ACC112 (cell line): ENCODE data around the gene NSA2.
A peak's percentile ranks its signal among the peaks of the same experiment; 100 is the strongest.
"Not testable (repeated sequence)": the region's sequence is repeated elsewhere in the genome, so short reads cannot be mapped to it uniquely, and the experiment has no call there.

Source experiments
- H2AFZ ChIP-seq: fragments of 200-600 bp; sonication (generic); one replicate; pipeline ENCODE4 v1.6.0; 2017; ENCODE audit warnings: antibody characterized with exemption, low read length; ENCODE audit not compliant: unreplicated experiment
- H3K27ac ChIP-seq: fragments of 200-600 bp; sonication (generic); 2 replicates; pipeline ENCODE4 v1.5.1; 2014; ENCODE audit warnings: low read depth, mild to moderate bottlenecking, antibody characterized with exemption, low read length, moderate library complexity
- H3K27me3 ChIP-seq: fragments of 200-600 bp; sonication (generic); 2 replicates; pipeline ENCODE4 v1.6.1; 2014; ENCODE audit warnings: mild to moderate bottlenecking, antibody characterized with exemption, low read length, moderate library complexity, mixed read lengths; ENCODE audit not compliant: insufficient read depth
- H3K36me3 ChIP-seq: fragments of 200-600 bp; sonication (generic); 2 replicates; pipeline ENCODE4 v1.6.1; 2016; ENCODE audit warnings: mild to moderate bottlenecking, antibody characterized with exemption, low read length, moderate library complexity, mixed read lengths; ENCODE audit not compliant: insufficient read depth
- H3K4me1 ChIP-seq: fragments of 200-600 bp; sonication (generic); one replicate; pipeline ENCODE4 v1.6.1; 2016; ENCODE audit warnings: low read length, mixed read lengths; ENCODE audit not compliant: insufficient read depth, unreplicated experiment, control insufficient read depth
- H3K4me3 ChIP-seq: fragments of 200-600 bp; sonication (generic); 2 replicates; pipeline ENCODE4 v1.5.1; 2014; ENCODE audit warnings: mild to moderate bottlenecking, low read depth, low read length
- H3K79me2 ChIP-seq: fragments of 200-600 bp; sonication (generic); one replicate; pipeline ENCODE4 v1.6.0; 2016; ENCODE audit warnings: low read length; ENCODE audit not compliant: control insufficient read depth, unreplicated experiment, insufficient read depth

NSA2 gene

DNA sequence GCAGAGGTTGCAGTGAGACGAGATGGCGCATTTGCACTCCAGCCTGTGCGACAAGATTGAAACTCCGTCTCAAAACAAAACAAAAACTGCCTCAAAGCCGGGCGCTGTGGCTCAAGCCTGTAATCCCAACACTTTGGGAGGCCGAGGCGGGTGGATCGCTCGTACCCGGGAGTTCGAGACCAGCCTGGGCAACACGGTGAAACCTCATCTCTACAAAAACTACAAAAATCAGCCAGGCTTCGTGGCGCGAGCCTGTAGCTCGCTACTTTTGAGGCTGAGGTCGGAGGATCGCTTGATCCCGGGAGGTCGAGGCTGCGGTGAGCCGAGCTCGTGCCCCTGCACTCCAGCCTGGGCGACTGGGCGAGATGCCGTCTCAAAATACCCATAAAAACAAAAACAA, 1.1 kb upstream of the NSA2 start:
- no peak overlapping the region for H3K27ac ChIP-seq
- H3K27me3 ChIP-seq: no peaks in the 10 kb centered on the region
- peaks cover 48% of the 10 kb centered on the region for H3K79me2 ChIP-seq
- peak overlapping the region; percentile 93 for H3K4me3 ChIP-seq
- H2AFZ ChIP-seq: no peak overlapping the region
- H3K36me3 ChIP-seq: no peaks in the 10 kb centered on the region; the same call in 1 of the 2 replicates
- peaks cover 51% of the 10 kb centered on the region for H3K4me1 ChIP-seq

DNA sequence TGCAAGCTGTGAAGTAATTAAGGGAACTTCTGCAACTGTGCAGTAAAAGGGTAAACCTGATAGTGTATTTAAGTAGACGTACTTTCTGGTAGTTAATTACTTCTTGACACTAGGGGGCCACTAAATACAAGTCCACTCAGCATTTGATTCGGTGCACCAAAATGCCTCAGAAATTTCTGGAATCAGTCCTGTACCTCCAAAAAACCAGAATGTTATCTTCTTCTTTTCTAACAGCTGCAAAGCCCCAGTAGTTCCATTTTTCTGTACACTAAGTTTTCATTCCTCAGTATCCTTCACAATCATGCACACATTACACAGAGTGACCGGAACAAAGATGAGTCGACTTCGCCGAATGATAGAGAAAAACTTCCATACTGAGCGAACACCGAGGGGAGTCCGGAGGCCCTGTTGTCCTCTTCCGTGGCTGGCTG, 616 bp upstream of the NSA2 start:
- H3K27ac ChIP-seq: 0 out of 2 replicates have a peak overlapping the region, but pooled peaks have one; percentile 8
- peak overlapping the region; percentile 93 for H3K4me3 ChIP-seq
- peaks cover 48% of the 10 kb centered on the region for H3K79me2 ChIP-seq
- H3K36me3 ChIP-seq: no peaks in the 10 kb centered on the region; the same call in 1 of the 2 replicates
- no peaks in the 10 kb centered on the region for H3K27me3 ChIP-seq
- H2AFZ ChIP-seq: peak overlapping the region; percentile 91
- H3K4me1 ChIP-seq: peaks cover 47% of the 10 kb centered on the region

DNA sequence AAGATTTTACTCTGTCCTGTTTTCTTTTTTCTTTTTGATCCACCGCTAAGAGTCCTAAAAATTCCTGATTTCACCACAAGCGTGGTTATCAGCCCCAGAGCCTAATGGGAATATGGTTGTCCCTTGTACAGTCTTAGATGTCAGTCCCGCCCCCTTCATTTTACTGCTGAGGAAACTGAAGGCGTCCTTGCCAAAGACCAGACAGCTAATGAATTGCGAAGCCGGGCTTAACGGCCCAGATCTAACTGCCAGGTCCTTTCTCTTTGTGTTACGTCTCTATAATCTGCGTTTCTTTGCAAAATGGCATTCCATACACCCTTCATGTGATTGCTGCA, 497 bp downstream of the NSA2 start:
- H3K4me1 ChIP-seq: peaks cover 36% of the 10 kb centered on the region
- H2AFZ ChIP-seq: peak overlapping the region; percentile 98
- H3K4me3 ChIP-seq: peak overlapping the region; percentile 93
- no peaks in the 10 kb centered on the region for H3K27me3 ChIP-seq
- peaks cover 44% of the 10 kb centered on the region for H3K79me2 ChIP-seq
- peaks cover 2% of the 10 kb centered on the region for H3K36me3 ChIP-seq
- peak overlapping the region; percentile 51 for H3K27ac ChIP-seq

DNA sequence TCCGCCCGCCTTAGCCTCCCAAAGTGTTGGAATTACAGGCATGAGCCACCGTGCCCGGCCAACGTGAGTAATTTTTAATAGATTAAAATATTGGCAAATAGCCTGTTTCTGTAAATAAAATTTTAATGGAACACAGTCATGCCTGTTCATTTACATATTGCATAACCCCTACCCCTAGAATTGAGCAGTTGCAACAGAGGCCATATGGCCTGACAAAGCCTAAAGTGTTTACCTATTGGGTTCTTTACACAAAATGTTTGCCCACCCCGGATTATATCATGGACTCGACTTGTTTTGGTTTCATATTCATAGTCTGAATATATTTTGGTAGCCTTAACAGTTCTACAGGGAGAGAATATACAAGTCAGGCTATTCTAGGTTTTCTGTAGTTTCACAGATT, 5.3 kb downstream of the NSA2 start:
- H3K36me3 ChIP-seq: peaks cover 8% of the 10 kb centered on the region
- peaks cover 5% of the 10 kb centered on the region for H3K4me1 ChIP-seq
- H3K27ac ChIP-seq: no peak overlapping the region
- H3K79me2 ChIP-seq: peaks cover 13% of the 10 kb centered on the region
- H2AFZ ChIP-seq: no peak overlapping the region
- H3K27me3 ChIP-seq: no peaks in the 10 kb centered on the region
- no peak overlapping the region for H3K4me3 ChIP-seq

DNA sequence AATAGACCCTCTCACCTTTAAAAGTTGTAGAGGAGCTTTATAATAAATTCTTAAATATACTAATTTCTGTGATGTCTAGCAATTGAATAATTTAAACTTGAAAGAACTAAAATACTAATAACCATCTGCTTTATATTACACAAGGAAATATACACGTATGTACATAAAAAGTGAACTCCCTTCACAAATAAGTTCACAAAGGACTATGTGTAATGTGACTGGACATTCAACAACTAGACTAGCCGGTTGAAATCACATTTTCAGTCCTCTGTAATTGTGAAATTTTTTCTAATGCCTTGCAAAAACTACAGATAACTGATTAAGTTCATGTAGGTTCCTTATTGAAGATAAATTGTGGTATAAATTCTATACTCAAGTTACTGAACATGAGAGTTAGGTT, 11.6 kb downstream of the NSA2 start:
- Histone ChIP-seq H3K36me3 (peaks cover 6% of the 10 kb centered on the region), H2AFZ (no peak overlapping the region), H3K4me1 (no peaks in the 10 kb centered on the region), H3K27me3 (no peaks in the 10 kb centered on the region), H3K27ac (no peak overlapping the region), H3K4me3 (no peak overlapping the region), H3K79me2 (no peaks in the 10 kb centered on the region)

DNA sequence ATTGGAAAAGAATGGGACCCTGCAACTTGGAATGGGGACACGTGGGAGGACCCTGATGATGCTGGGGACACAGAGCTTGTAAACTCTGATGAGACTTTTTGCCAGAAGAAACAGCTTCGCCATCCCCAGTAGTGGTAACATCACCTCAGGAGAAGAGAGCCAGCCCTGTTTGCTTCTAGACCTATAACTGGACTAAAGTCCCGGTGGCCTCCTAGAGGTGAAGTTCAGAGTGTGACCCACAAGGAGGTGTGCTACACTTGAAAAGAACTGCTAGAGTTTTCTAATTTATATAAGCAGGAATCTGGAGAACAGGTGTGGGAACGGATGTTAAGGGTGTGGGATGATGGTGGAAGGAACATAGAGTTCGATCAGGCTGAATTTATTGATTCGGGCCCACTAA, 19.8 kb downstream of the NSA2 start:
- H3K4me1 ChIP-seq: no peaks in the 10 kb centered on the region
- no peak overlapping the region for H2AFZ ChIP-seq
- no peak overlapping the region for H3K4me3 ChIP-seq
- H3K27ac ChIP-seq: no peak overlapping the region
- H3K27me3 ChIP-seq: no peaks in the 10 kb centered on the region
- H3K36me3 ChIP-seq: no peaks in the 10 kb centered on the region
- no peaks in the 10 kb centered on the region for H3K79me2 ChIP-seq

DNA sequence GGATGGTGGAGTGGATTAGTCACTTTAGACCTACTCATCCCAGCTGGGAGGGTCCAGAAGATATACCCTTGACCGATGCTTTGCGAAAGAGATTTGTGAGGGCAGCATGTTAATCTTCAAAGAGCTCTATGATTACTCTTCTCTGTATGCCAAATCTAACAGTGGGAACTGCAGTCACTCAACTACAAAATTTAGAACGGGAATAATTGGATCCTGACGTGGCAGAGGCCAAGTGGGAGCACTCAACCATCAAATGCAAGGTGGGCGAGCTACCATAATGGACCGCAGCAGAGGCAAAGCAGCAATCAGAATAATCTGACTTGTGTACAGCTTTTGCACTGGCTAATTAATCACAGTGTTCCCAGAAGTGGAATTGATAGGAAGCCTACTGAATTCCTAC, 20.4 kb downstream of the NSA2 start:
- Histone ChIP-seq H2AFZ (no peak overlapping the region), H3K4me1 (no peaks in the 10 kb centered on the region), H3K36me3 (no peaks in the 10 kb centered on the region), H3K27me3 (no peaks in the 10 kb centered on the region), H3K27ac (no peak overlapping the region), H3K79me2 (no peaks in the 10 kb centered on the region), H3K4me3 (no peak overlapping the region)

DNA sequence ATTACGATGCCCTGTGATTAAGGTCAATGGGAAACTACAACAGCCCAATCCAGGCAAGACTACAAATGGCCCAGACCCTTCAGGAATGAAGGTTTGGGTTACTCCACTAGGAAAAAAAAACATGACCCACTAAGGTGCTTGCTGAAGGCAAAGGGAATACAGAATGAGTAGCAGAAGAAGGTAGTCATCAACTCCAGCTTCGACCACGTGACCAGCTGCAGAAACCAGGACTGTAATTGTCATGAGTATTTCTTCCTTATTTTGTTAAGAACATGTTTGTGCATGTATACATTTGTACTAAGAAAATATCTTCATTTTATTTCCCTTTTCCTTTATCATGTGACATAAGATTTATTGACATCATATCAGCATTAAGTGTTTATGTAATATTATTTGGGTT, 24.6 kb downstream of the NSA2 start:
- not testable (repeated sequence) for H3K36me3 ChIP-seq, H3K4me3 ChIP-seq, H2AFZ ChIP-seq, H3K27me3 ChIP-seq, H3K4me1 ChIP-seq, H3K27ac ChIP-seq, H3K79me2 ChIP-seq

DNA sequence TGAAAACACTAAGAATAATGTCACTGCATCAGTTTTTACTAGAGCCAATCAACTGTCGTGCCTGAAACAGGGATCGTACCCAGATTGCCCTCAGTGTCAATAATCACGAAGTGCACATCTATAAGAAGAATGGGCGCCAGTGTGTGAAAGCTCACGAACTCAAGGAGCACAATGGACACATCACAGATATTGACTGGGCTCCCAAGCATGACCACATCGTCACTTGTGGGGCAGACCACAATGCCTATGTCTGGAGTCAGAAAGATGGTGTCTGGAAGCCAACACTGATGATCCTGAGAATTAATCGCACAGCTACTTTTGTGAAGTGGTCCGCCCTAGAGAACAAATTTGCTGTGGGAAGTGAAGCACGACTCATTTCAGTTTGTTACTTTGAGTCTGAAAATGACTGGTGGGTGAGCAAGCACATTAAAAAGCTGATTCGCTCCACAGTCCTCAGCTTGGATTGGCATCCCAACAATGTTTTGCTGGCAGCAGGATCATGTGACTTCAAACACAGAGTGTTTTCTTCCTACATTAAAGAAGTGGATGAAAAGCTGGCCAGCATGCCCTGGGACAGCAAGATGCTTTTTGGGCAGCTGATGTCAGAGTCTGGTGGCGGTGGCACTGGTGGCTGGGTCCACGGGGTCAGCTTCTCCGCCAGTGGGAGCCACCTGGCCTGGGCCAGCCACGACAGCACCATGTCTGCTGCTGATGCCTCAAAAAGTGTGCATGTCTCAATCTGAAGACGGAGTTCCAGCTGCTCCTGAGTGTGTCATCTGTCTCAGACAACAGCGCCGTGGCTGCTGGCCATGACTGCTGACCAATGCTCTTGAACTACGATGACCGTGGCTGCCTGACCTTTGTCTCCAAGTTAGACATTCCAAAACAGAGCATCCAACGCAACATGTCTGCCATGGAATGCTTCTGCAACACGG, 32.2 kb downstream of the NSA2 start:
- Histone ChIP-seq H3K27ac (no peak overlapping the region), H2AFZ (no peak overlapping the region), H3K36me3 (no peaks in the 10 kb centered on the region), H3K79me2 (no peaks in the 10 kb centered on the region), H3K4me1 (peaks cover 9% of the 10 kb centered on the region), H3K4me3 (no peak overlapping the region), H3K27me3 (no peaks in the 10 kb centered on the region)

DNA sequence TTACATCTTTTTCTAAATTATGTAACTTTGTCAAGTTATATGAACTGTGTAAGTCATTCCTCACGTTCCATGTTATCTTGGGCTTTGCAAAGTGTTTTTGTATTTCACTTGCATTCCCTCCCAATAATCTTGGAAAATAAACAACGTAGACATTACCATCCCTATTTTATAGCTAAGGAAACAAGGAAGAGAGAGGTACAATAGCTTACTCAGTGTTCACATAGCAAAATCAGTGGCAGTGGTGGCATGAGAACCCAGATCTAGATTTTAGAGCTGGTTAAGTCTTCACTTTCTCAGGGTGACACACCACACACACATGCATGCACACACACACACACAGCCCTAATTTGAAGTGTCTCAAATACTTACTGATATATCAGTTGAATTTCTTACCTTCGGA, 34.1 kb downstream of the NSA2 start:
- H3K4me1 ChIP-seq: peaks cover 9% of the 10 kb centered on the region
- H3K27me3 ChIP-seq: no peaks in the 10 kb centered on the region
- H3K4me3 ChIP-seq: no peak overlapping the region
- no peaks in the 10 kb centered on the region for H3K79me2 ChIP-seq
- H3K27ac ChIP-seq: no peak overlapping the region
- H2AFZ ChIP-seq: no peak overlapping the region
- H3K36me3 ChIP-seq: no peaks in the 10 kb centered on the region

DNA sequence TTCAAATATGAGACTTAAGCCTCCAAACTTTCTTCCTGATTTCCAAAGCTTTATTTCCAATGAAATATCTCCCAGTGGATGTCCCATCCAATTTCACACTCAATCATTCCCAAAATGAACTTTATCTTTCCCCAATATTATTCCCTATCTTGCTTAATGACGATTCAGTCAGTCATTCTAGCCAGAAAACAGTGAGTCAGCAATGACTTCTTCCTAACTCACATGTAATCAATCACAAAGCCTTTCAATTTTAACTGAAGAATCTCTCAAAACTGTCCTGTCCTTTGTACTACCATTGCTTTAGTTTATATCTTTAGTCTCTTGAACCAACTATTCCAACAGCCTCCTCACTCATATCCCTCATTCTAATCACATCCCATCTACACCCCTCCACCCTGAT, 34.9 kb downstream of the NSA2 start:
- Histone ChIP-seq H3K36me3 (no peaks in the 10 kb centered on the region), H3K27ac (no peak overlapping the region), H3K4me1 (peaks cover 9% of the 10 kb centered on the region)

More for the DNA sequence above, 34.9 kb downstream of the NSA2 start:
- H3K27me3 ChIP-seq: no peaks in the 10 kb centered on the region
- no peak overlapping the region for H3K4me3 ChIP-seq
- H3K79me2 ChIP-seq: no peaks in the 10 kb centered on the region
- peak overlapping the region; percentile 73 for H2AFZ ChIP-seq
